GM21515 (cell line): ENCODE results near the gene ROR1.

ENCODE experiments used
- ATAC-seq: cut with Tn5 transposase; IDR thresholded peaks from one replicate; pipeline ENCODE4 v1.9.1; 2021; ENCODE audit not compliant: unreplicated experiment

ROR1 gene

DNA sequence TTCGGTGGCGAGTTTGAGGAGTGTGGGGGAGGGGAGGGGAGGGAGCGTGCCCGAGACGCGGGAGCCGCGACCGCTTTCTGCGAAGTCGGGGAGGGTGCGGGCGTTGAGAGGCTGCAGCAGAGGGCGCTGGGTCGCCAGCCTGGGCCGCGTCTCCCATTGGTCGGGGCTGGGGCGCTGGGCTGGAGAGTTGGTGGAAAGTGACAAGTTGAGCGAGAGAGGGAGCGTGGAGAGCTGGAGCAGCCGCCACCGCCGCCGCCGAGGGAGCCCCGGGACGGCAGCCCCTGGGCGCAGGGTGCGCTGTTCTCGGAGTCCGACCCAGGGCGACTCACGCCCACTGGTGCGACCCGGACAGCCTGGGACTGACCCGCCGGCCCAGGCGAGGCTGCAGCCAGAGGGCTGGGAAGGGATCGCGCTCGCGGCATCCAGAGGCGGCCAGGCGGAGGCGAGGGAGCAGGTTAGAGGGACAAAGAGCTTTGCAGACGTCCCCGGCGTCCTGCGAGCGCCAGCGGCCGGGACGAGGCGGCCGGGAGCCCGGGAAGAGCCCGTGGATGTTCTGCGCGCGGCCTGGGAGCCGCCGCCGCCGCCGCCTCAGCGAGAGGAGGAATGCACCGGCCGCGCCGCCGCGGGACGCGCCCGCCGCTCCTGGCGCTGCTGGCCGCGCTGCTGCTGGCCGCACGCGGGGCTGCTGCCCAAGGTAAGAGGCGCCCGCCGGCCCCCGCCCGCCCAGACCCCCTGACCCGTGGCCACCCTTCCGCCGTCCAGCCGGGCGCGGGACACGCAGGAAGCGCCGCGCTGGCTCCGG is at the start of gene ROR1:
Gene ROR1 (plus strand): TSS at position 203 of the 802 bp plus-strand sequence.
- ATAC-seq, result peak; percentile 77

DNA sequence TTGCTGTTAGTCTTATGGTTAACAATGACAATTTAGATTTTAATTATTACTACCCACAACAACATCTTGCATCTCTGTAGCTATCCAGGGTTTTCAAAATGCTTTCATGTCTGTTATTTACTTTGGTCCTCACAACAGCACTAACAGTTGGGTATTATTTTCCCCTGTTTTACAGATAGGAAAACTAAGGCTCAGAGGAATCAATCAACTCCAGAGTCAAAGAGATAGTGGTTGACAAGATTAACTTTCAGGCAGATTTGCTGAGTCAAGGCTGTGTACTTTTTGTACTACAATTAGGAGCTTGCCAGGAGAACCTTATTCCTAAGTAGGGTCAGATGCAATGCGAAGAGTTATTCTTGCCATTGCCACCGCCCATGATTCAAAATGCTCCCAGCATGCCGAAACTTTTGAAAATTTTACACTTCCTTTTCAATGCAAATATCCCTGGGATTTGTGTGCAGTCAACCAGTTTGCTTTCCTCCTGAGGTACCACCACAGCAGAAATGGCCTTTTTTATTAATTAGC is 49.4 kb upstream of the ROR1 start:
- ATAC-seq, result no peak

GRCh38 chr1:63728611-63729226 is 45.1 kb upstream of the ROR1 start:
- ATAC-seq, result no peak

DNA sequence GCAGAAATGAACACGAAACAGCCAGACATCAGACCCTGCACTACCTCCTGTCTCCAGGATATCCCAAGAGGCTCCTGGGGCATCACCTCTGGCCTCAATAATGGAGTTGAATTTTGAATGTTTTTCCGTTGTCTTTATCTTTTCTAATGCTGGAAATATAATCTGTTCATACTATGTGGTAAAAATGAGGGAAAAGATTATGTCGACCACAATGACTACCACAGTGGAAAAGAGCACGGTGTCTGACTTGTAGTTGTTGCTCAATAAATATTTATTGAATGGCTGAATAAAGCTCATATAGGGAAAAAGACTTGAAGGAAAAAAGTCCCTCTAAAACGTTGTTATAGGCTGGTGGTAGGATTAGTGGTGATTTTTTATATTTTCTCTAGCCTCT is 44.6 kb upstream of the ROR1 start:
- ATAC-seq, result no peak

DNA sequence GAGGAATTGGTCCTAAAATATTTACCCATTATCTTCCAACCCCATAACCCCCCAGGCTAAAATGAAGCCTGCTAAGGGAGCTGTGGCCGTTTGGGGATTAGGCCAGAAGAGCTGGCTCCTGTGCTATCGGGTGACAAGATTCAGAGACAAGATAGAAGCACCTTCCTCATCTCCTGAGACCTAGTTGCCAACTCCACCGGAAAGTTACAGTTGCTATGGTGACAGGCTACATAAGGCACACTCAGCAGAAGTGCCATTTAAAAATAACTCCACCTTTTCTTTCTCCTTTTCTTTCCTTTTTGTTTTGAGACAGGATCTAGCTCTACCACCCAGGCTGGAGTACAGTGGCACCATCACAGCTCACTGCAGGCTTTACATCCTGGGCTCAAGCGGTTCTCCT is 43.6 kb upstream of the ROR1 start:
- ATAC-seq, result no peak

GRCh38 chr1:63731117-63732043 is 42.4 kb upstream of the ROR1 start:
- no peak for ATAC-seq

- no peak for ATAC-seq
Measured at GRCh38 chr1:63732666-63733065, 41.2 kb upstream of the ROR1 start.

GRCh38 chr1:63738772-63739171 is 35.0 kb upstream of the ROR1 start:
- no peak for ATAC-seq

- no peak for ATAC-seq
Measured at GRCh38 chr1:63739452-63739851, 34.4 kb upstream of the ROR1 start.

DNA sequence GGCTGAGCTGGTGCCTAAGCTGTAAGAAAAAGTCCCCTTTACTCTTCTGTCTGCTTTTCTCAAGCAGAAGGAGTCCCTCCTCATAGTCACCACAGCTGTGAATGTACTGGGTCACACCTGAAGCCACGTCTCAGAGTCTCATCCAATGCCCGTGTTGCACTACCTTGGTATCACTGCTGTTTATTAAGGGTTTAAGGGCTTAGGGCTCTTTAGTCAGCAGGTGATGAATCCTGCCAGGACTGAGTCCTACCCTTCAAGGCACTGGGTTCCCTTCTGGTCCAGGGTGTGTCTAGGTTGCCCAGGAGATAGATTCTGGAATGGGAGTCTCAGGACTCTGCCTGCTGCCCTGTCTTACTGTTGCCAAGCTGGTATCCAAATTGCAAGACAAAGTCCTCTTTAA is 33.4 kb upstream of the ROR1 start:
- ATAC-seq, result no peak

GRCh38 chr1:63742526-63742925 is 31.3 kb upstream of the ROR1 start:
- no peak for ATAC-seq

DNA sequence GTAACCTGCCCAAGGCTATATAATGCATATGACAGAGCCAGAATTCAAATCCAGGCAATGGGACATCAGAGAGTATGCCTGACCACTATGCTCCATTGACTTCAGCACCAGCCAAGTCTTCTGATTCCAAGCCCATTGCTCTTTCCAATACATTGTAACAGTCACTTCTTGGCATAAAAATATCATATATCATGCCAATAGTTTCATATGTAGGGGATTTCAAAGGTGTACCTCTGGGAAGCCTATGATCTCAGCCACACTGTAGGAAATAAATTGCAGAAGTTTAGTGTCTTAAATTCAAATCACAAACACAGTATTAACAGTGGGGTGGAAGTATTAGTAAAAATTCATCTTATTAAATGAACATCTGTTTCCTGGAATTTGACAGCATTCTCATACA is 30.0 kb upstream of the ROR1 start:
- ATAC-seq, result no peak

GRCh38 chr1:63746129-63746864 is 27.5 kb upstream of the ROR1 start:
- ATAC-seq, result no peak

DNA sequence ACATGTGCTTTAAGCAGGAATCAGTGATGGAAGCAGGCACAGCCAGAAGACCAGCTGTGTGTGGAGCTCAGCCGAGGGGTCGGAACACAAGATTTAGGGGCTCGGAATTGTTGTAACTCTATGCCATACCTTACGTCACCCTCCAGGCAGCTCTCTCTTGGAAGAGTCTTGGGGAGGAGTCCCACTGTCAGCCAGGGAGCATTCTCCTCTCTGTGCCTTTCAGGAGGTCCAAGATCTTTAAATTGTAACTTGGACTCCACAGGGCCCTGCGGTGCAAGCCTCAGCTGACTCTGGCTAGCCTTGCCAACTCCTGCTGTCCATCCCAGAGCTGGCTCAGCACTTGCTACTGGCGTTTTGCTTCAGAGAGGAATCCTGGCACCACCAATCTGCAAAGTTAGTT is 26.4 kb upstream of the ROR1 start:
- ATAC-seq, result no peak

DNA sequence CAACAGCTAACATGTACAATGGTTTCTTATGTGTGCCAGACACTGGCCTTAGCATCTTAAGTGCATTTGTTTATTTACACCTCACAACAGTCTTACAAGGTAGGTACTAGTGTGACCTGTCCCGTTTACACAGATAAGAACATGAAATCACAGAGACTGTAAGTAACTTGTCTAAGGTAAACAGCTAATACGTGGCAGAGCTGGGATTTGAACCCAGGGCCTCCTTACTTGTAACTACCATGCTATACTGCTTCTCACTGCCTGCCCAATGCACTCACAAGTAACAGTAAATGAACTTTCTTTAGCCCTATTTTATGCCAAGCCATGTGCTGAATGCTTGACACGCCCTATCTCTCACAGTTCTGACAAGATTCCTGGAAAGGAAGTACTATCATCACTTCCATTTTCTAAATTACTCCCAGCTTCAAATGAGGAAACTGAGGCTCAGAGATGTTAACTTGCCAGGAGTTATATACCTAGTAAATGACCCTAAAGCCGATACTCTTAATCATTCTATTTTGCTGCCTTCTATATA is 25.7 kb upstream of the ROR1 start:
- ATAC-seq, result no peak

- ATAC-seq, result no peak
Measured at GRCh38 chr1:63748641-63749040, 25.2 kb upstream of the ROR1 start.

DNA sequence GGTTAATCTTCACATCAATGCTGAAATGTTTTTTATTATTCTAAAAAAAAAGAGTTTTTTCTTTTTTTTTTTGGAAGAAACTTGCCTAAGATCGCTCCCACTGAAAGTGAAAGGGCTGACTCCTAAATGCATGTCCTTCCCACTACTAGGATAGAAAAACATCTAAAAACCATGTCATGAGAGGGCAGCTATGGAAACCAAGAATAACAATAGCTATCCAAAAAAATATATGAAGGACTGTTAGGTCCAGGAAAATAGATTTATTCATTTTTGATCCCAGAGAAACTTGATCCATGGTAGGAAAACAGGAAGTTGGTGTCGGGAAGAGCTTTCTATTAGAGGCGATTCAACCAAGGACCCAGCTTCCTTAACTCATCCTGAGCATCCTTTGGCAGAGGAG is 23.1 kb upstream of the ROR1 start:
- ATAC-seq, result no peak

GRCh38 chr1:63752176-63752575 is 21.6 kb upstream of the ROR1 start:
- ATAC-seq, result no peak

DNA sequence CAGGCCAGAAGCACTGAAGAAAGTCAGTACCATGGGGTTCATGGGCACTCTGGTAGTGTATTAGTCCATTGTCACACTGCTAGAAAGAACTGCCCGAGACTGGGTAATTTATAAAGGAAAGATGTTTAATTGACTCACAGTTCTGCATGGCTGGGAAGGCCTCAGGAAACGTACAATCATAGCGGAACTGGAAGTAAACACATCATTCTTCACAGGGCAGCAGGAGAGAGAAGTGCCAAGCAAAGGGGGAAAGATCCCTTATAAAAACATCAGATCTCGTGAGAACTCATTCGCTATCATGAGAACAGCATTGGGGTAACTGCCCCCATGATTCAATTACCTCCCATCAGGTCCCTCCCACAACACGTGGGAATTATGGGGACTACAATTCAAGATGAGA is 20.2 kb upstream of the ROR1 start:
- ATAC-seq, result no peak

DNA sequence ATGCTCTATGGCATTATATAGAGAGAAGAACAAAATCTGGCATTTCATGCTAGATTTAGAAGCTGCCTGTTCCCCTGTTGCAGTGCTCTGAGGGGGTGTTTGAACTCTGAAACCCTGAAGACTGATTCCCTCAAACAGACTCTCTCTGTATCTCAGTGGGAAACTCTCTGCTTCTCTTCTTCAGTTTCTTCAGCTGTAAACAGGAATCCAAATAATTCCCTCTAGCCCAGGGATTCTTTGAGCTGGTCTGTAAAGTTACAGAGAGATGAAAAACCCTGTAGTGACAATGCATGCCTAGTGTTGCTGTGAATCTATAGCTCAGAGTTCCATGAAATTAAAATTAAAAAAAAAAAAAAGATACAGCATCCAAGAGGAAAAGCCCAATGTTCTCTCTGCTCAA is 17.0 kb upstream of the ROR1 start:
- no peak for ATAC-seq

DNA sequence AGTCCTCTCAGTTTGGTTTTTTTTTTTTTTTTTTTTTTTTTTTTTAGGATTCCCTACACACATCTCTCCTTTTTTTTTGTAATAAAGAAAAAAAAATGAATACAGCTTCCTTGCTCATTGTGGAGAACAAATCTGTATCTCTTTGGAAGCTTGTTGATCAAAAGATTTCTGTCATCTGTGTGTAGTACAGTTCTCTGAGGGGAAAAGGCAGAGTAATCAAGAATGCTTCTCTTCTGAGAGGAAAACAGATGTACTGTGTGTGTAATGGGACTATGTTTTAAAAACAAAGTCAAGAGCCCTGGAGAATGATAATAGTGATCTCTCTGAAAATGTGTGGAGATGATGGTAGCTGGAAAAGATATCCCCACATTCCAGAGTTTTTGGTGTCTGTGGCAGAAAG is 16.5 kb upstream of the ROR1 start:
- ATAC-seq, result no peak
